NCI-H748 treated with DMSO at 0.1 percent for 48 hours (cell line): ENCODE data around the gene TAS2R43.
"Not testable (repeated sequence)": the region's sequence is repeated elsewhere in the genome, so short reads cannot be mapped to it uniquely, and the experiment has no call there.

Source experiments
- DNase-seq: peaks from one replicate; lab custom pipeline; 2025; lab: John Stamatoyannopoulos, UW

The TAS2R43 gene

GRCh38 chr12:11092128-11092527 lies at the start of gene TAS2R43:
TAS2R43 (minus strand) TSS chr12:11092313; CDS start chr12:11092229, 84 bp downstream.
- DNase-seq = no peak

- DNase-seq = no peak
Measured at GRCh38 chr12:11136075-11136474, 44.0 kb upstream of the TAS2R43 start.

DNA sequence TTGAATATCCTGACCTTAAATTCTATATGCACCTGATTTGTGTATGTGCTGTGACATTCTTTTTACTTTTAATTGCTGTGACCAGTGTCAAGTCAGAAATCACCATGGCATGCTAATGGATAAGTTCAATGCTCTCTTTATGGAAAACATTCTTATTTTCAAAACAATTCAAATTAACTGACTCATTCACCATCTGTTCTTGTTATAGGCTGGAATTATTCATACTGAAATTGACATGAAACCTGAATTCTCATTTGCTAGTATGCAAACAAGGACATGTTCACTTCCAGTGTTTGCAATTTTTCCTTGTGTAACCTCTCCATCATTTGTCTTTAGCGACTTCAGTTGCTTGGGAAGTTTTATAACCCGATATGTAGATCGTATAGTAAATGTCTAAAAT lies 42.2 kb upstream of the TAS2R43 start, which contains the start of gene TAS2R30:
TAS2R30 (minus strand) TSS at position 340 of the 400 bp plus-strand sequence. CDS start 400 bp downstream, outside the sequence.
- no peak for DNase-seq

DNA sequence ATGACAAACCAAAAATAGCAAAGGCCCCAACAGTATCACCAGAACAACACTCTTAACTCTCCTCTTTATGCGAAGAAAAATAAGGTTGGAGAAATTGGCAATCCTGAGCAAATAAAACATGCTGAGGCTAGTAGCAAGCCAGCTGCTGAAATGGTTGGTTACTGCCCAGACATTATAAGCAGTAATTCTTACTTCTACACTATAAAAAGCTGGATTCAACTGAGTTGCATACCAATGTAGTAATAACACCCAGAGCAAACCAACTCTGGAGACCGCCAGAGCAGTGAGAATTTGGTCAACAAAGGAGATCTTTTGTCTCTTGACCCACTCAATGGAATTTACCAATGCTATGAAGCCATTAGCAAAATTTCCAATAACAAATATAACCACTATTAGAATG lies 41.7 kb upstream of the TAS2R43 start:
- no peak for DNase-seq

DNA sequence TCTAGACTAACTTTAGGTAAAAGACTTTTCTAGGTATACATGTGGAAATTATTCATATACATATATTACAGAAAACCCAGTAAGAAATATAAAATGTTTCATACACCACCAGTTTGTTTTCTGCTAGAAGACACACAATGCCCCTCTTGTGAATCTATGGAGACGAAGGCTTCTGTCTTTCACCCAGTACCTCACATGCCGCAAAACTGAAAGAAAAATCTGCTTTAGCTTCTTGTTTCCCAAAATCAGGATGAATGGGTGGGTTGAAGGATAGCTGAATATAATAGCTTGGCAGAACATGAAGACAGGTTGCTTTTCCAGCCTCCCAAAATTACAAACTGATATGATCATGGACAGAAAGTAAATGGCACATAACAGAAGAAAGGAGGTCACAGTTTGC lies 41.0 kb upstream of the TAS2R43 start:
- DNase-seq = no peak

DNA sequence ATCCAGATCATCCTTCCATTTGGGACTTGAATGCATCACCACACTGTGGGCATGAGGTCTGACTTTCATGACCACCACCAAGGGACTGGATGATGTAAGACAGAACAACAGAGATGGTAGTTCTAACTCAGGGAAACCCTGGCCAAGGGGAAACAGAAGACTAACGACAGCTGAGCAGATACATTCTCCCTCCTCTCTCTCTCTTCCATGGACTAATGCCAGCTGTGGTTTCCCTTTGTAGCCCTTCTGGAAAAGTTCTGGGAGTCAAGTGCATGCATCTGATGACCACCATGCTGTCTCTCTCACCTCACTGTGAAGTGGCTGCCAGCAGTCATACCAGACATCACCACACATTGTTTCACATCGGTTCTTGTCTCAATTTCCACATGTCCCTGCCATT lies 38.9 kb upstream of the TAS2R43 start:
- no peak for DNase-seq

DNA sequence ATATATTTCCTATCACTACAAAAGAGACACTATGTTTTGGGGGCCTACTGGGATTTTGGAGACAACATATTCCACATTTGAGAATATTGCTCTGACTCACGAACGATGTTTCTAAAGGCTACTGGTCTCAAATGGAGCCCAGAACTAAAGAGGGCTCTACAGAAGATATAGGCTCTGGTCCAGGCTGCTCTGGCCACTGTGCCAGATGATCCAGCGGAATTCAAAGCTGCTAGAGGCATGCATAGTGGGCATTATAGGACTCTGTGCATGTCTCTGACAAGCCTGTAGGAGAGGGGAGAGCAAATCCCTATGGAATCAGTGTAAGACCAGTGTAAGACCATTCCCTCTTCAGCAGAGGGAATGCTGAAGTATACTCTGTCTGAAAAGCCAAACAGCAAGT lies 38.3 kb upstream of the TAS2R43 start:
- DNase-seq = no peak

- DNase-seq = not testable (repeated sequence)
Measured at GRCh38 chr12:11114130-11114529, 22.0 kb upstream of the TAS2R43 start.

GRCh38 chr12:11111213-11111612 lies 19.1 kb upstream of the TAS2R43 start:
- DNase-seq = not testable (repeated sequence)

DNA sequence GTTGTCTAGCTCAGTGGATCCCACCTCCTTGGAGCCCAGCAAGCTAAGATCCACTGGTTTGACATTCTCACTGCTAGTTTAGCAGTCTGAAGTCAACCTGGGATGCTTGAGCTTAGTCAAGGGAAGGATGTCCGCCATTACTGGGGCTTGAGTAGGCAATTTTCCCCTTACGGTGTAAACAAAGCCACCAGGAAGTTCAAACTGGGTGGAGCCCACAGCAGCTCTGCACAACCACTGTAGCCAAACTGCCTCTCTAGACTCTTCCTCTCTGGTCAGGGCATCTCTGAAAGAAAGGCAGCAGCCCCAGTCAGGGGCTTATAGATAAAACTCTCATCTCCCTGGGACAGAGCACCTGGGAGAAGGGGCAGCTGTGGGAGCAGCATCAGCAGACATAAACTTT lies 16.7 kb upstream of the TAS2R43 start:
- DNase-seq = no peak

DNA sequence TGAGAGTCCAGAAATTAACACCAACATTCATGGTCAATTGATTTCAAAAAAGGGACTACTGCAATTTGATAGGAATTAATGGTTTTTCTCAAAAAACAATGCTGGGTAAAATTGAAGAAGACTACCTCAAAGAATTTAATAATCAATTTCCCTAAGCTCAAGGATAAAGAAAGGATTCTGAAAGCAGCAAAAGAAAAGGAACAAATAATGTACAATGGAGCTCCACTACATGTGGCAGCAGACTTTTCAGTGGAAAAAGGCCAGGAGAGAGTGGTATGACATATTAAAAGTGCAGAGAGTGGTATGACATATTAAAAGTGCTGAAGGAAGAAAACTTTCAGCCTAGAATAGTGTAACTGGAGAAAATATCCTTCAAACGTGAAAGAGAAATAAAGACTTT lies 15.6 kb upstream of the TAS2R43 start:
- no peak for DNase-seq

DNA sequence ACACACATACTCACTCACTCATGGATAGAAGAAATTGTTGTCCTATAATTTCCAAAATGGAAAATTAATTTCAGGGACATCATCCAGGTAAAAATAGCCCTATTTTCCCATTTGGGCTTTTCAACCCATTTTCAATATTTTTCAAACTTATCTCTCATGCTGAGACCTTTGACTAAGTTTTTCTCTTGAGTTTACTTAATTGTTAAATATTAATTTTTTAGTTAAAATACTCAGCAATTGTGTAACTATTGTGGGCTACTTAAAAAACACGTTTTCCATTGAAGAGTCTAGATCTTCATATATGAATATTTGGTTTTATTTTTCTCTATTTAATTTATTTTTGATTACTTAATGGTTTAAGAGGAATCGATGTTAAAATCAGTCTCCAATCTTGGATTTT lies 14.2 kb upstream of the TAS2R43 start:
- DNase-seq = no peak

GRCh38 chr12:11105546-11105945 lies 13.4 kb upstream of the TAS2R43 start:
- no peak for DNase-seq

GRCh38 chr12:11094910-11095309 lies 2.8 kb upstream of the TAS2R43 start:
- not testable (repeated sequence) for DNase-seq

DNA sequence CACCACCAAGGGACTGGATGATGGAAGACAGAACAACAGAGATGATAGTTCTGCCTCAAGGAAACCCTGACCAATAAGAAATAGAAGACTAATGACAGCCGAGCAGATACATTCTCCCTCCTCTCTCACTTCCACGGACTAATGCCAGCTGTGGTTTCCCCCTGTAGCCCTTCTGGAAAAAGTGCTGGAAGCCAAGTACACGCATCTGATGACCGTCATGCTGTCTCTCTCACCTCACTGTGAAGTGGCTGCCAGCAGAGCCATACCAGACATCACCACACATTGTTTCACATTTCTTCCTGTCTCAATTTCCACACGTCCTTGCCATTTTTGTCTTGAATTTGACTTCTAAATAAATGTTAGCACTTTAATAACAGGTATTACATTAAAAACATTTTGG lies 2.9 kb downstream of the TAS2R43 start:
- DNase-seq = no peak

DNA sequence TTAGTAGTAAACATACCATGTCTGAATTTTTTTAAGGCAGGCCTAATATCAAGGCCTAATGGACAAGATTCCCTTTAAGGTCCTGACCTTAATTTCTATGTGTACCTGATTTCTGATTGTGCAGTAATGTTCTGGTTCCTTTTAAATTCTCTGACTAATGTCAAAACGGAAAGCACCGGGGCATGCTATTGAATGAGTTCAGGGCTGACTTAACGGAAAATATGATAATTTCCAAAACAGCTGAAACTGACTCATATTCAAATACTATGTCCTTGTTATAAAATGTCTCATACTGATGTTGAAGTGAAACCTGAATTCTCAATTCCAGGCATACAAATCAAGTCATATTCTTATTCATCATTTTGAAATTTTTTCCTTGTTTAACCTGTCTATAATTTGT lies 6.7 kb downstream of the TAS2R43 start:
- DNase-seq = no peak

- no peak for DNase-seq
Measured at GRCh38 chr12:11081987-11082386, 10.1 kb downstream of the TAS2R43 start.

DNA sequence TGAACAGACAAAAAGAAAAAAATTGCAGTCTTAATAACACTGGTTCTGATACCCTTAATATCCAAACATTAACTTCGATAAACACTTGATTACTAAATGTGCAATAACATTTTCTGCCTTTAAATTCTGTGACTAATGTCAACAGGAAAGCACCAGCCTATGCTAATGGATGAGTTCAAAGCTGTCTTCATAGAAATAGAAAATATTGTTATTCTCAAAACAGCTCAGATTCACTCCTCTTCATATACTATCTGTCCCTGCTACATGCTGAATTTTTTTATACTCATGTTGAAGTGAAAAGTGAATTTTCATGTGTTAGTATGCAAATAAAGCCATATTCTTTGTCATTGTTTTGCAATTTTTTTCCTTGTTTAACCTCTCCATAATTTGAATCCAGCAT lies 13.9 kb downstream of the TAS2R43 start:
- no peak for DNase-seq

GRCh38 chr12:11075642-11076041 lies 16.5 kb downstream of the TAS2R43 start:
- no peak for DNase-seq

DNA sequence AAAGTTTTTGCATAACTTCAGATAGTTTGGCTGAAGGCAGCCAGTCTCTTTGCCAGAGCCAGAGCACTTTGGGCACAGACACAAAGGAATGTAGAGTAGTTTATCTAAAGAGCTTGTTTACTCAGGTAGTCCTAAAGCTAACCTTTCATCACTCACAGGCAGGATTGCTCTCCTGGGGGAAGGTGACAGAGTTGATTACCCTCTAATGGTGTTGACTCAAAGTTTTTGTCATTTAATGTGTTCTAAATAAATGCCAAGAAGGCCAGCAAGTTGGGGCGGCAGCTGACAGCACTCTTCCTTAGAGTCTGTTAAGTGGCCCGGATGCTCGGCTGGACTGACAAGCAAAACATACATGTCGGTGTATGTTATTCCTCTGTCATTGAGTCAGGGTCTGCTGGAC lies 20.7 kb downstream of the TAS2R43 start:
- no peak for DNase-seq

DNA sequence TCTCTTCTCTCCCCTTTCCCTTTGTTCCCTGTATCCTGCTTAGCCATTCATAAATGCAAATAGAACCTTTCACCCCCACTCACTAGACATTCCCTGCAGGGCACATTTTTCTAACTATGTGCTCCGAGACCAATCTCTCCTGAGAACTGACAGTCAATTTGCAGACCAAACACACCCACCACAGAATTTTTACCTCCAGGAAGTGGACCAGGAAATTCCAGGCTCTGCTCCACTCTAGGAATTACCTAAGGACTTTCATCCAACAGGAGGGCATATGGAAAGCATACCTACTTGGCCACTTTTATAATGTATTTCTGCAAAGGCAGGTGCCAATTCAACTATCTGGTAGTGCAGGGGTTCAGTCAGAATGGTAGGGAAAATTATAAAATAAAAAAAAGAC lies 21.1 kb downstream of the TAS2R43 start:
- DNase-seq = no peak

DNA sequence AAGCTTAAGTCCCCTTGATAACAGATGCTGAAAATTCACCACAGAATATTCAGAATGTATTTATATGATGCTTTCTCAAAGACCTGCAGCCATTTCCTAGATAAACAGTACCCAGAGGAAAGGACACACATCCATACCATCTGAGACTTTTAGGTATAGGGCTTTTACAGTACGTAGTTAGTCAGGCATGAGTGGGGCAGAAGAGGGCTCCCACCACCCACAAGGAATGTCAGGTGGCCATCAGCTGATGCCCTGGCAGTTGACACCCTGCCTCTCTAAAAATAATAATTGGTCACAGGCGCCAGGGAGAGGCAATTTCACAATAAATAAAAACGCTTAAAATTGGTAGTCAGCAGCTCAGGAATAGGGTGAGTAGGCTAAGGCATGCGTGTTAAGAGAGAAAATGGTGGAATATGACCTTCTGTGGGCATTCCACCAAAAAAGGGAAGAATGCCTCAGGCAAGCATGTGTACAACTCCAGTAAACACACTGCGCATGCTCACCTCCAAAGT lies 22.2 kb downstream of the TAS2R43 start:
- no peak for DNase-seq

GRCh38 chr12:11067514-11067913 lies 24.6 kb downstream of the TAS2R43 start:
- DNase-seq = no peak

DNA sequence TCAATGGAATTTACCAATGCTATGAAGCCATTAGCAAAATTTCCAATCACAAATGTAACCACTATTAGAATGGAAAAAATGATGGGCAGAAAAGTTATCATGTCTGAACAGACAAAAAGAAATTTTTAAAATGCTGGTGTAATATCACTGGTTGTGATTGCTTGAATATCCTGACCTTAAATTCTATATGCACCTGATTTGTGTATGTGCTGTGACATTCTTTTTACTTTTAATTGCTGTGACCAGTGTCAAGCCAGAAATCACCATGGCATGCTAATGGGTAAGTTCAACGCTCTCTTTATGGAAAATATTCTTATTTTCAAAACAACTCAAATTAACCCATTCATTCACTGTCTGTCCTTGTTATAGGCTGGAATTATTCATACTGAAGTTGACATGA lies 29.9 kb downstream of the TAS2R43 start, which contains the start of gene TAS2R46:
TAS2R46 (minus strand) TSS at position 101 of the 400 bp plus-strand sequence; CDS start at position 101, 0 bp downstream.
- not testable (repeated sequence) for DNase-seq
